ENCODE results near the gene SPA17.

SPA17 gene

DNA sequence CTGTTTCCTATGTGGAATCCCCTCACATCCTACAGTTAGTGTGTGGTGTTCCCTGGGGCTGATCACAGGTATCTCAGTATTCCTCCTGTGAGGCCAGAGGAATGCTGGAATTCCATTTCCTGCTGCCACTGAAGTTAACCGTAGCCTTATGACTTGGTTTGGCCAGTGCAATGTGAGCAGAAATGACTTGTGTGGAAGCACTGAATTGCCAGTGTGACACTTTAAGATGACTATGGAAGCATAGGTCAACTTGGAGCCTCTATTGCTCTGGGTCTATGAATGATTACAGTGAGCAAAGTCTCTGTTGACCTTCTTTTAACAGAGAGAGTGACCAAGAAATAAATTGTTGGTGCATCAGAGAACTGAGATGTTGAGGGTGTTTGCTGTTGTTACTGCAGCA is 34.5 kb upstream of the SPA17 start:
- H3K27ac ChIP-seq, result no peak overlapping the region
- TF ChIP-seq, protein P1, sequence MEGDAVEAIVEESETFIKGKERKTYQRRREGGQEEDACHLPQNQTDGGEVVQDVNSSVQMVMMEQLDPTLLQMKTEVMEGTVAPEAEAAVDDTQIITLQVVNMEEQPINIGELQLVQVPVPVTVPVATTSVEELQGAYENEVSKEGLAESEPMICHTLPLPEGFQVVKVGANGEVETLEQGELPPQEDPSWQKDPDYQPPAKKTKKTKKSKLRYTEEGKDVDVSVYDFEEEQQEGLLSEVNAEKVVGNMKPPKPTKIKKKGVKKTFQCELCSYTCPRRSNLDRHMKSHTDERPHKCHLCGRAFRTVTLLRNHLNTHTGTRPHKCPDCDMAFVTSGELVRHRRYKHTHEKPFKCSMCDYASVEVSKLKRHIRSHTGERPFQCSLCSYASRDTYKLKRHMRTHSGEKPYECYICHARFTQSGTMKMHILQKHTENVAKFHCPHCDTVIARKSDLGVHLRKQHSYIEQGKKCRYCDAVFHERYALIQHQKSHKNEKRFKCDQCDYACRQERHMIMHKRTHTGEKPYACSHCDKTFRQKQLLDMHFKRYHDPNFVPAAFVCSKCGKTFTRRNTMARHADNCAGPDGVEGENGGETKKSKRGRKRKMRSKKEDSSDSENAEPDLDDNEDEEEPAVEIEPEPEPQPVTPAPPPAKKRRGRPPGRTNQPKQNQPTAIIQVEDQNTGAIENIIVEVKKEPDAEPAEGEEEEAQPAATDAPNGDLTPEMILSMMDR (conservative IDR thresholded peaks at IDR 0.05), result no peak

DNA sequence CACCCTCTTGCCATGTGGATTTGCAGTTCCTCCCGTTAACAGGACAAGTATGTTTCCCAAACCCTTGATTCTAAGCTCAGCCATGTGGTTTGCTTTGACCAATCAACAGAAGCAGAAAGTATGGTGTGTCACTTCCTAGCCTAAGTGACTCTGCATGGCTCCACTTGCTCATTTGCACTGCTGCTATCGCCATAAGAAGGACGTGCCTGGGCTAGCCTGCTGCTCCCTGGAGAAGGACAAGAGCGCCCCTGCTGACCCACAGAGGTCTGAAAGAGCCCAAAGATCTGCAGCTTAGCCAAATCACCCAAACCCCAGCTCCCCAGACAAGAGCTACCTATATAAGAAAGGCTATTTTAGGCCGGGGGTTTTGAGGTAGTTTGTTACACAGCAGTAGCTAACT is 33.0 kb upstream of the SPA17 start:
- H3K27ac ChIP-seq, result no peak overlapping the region
- TF ChIP-seq, protein P1 (conservative IDR thresholded peaks at IDR 0.05), result no peak; the same call in 1 of the 2 replicates

DNA sequence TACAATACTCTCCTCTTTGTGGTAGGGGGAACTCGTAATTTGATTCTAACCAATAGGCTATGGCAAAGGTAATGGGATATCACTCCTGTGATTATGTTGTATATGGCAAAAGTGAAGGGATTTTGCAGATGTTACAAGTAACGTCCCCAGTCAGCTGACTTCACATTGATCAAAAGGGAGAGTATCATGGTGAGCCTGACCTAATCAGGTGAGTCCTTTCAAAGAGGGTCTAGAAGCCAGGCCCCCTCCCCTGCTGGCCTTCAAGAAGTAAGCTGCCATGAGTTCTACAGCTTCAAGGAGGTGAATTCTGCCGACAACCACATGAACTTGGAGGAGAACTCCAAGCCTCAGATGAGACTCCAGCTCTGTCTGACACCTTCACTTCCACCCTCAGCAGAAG is 31.1 kb upstream of the SPA17 start:
- TF ChIP-seq, protein P1 (conservative IDR thresholded peaks at IDR 0.05), result no peak
- H3K27ac ChIP-seq, result no peak overlapping the region

DNA sequence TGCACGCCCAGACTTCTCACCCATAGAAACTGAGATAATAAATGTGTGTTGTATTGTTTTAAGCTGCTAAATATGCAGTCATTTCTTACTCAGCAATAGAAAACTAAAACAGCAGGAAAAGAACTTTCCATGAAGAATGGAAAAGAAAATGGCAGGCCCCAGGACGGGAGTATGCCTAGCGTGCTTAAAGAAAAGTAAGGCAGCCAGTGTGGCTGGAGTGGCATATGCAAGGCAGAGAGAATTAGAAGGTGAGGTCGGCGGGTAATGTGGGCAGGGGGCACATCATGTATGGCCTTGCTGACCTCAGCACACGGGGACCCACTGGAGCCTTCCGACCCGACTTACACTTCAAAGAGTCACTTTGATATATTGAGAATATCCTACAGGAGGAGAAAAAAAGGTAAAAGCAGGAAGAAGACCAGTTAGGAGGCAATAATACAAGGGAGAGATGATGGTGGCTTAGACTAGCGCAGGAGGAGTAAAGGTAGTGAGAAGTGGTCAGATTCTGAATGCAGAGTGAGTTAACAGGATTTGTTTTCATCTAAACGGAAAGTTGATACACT is 30.6 kb upstream of the SPA17 start:
- no peak overlapping the region for H3K27ac ChIP-seq
- TF ChIP-seq, protein P1 (conservative IDR thresholded peaks at IDR 0.05), result no peak

DNA sequence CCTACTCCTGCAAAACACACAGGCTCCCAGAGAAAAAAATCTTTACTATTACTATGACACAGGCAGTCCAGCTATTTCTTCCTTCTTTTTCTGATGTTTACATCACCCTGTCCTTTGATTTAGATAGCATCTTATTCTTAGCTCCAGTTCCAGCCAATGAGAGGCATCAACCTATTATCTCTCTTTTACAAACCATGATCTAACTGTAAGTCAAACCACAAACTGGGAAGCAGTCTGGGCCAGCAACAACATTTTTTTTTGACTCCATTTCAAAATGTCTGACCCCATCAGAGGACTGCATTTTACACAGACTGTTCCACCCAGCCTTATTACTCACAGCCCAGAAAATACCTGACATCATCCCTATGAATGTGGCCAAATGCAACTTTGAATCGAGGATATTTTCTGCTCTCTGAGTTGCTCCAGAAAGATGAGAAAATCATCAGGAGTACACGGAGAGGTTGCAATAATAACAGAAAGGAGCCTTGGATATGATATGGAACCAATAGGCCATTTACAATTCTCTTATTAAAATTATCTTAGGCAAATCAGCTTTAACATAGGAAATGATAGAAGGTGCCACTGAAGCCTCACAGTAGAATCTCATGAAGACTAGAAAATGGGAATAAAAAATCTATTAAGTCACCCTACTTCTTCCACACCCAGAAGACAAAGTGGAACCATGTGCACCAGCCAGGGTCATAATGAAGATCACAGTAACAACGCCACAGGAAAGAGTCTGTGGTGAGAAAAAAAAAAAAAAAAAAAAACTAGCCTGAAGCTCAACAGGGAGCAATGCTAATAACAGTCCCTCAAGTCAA is 29.9 kb upstream of the SPA17 start:
- H3K27ac ChIP-seq, result peak overlapping the region; percentile 63; the same call in 1 of the 2 replicates
- TF ChIP-seq, protein P1 (conservative IDR thresholded peaks at IDR 0.05), result no peak

DNA sequence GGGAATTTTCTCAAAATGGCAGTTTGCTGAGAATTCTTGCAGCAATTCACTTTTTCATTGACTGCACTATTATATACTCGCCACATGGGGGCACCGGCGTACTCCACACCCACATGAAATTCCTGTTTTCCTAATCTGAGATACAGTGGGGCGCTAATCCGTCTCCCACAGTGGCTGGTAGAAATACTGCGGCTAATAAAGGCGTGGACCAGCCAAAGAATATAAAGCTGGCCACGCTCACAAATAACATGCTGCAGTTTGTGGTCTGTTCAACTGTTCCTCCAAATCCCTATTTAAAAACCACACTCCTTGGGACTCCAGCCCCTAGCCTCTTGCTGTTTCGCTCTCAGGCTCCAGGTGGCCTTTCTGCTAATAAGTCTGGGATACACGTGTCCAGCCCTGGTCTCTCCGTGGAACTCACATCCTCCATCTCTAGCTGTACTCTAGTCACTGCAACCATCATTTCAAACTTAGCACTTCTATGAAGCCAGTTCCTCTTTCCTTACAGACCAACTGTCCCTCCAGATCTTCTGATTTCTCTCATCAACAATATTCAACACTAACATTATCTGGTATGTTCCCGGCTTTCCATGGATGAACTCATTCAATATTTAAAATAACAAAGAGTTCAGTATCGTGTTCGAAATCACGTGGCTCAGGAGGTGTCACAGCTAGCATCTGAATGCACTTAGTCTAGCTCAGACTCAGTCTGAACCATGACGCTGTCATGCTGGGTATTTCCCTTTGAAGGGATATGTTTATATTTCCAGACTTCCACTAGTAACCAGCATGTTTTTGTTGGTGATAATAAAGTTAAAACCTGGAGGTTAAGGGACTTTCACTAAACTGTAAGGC is 29.1 kb upstream of the SPA17 start:
- peak overlapping the region; percentile 63 for H3K27ac ChIP-seq
- TF ChIP-seq, protein P1 (conservative IDR thresholded peaks at IDR 0.05), result peak; percentile 96

DNA sequence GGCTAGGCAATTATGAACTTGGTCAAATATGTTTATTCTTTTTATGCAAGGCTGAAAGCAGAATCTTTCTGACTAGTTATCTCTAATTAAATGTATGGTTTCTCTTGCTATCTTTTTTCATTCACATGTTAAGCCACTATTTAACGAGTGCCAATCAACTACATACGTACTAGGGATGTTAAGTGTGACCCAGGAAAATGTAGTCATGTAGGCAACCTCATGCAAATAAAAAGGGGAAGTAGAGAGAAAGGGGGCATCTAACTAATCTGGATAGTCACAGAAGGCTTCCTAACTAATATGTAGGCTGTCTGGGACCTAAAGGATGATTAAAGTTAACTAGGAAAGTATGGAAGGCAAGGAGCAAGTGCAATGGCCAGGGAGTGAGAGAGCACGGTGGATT is 27.6 kb upstream of the SPA17 start:
- H3K27ac ChIP-seq, result no peak overlapping the region
- TF ChIP-seq, protein P1 (conservative IDR thresholded peaks at IDR 0.05), result no peak
